ENCODE data around the gene RARRES1. TPM values are rescaled to one million over a fixed set of nuclear protein-coding genes. Genes with fewer than 3 reads are reported as not detected.

RARRES1 gene
- total RNA-seq, 1 experiment from 2014 or later: not detected

GRCh38 chr3:158755421-158755820 is 23.2 kb upstream of the RARRES1 start:
- Mint-ChIP-seq H3K27ac (ENCODE audit: low read depth, unreplicated experiment) (no peak overlapping the region), H3K36me3 (ENCODE audit: insufficient read depth, unreplicated experiment) (peaks cover 9% of the 10 kb centered on the region), H3K27me3 (ENCODE audit: insufficient read depth, unreplicated experiment) (no peaks in the 10 kb centered on the region), H3K4me3 (ENCODE audit: unreplicated experiment) (no peak overlapping the region), H3K4me1 (ENCODE audit: insufficient read depth, unreplicated experiment) (no peaks in the 10 kb centered on the region), H3K9me3 (ENCODE audit: unreplicated experiment) (no peaks in the 10 kb centered on the region)
- no peak for DNase-seq (ENCODE audit: unreplicated experiment)
- POLR2A ChIA-PET: no interaction called here
- TF ChIP-seq CTCF (IDR thresholded peaks at IDR 0.05; ENCODE audit: unreplicated experiment): no peak
- no TSS peak for BruUV-seq (replicated peaks)
- intact Hi-C loops (cut with micrococcal nuclease): no loop called here
- CTCF ChIA-PET: interaction anchor here (1.0 to 5.1 kb wide), 3 partner anchors 11 to 34 kb away, joined by 3 to 31 read pairs (median 4); no protein-coding TSS in a partner anchor

- no peaks in the 10 kb centered on the region for H3K9me3 Mint-ChIP-seq (ENCODE audit: unreplicated experiment)
- no peak for TF ChIP-seq CTCF (IDR thresholded peaks at IDR 0.05; ENCODE audit: unreplicated experiment)
- DNase-seq (ENCODE audit: unreplicated experiment): no peak
- no peaks in the 10 kb centered on the region for H3K27me3 Mint-ChIP-seq (ENCODE audit: insufficient read depth, unreplicated experiment)
- no peak overlapping the region for H3K27ac Mint-ChIP-seq (ENCODE audit: low read depth, unreplicated experiment)
- no peak overlapping the region for H3K4me3 Mint-ChIP-seq (ENCODE audit: unreplicated experiment)
- BruUV-seq (replicated peaks): no TSS peak
- H3K36me3 Mint-ChIP-seq (ENCODE audit: insufficient read depth, unreplicated experiment): peaks cover 9% of the 10 kb centered on the region
- CTCF ChIA-PET: interaction anchor here (5.1 kb wide), 1 partner anchor 26 kb away, joined by 31 read pairs; no protein-coding TSS in a partner anchor
- intact Hi-C loops (cut with micrococcal nuclease): no loop called here
- no peaks in the 10 kb centered on the region for H3K4me1 Mint-ChIP-seq (ENCODE audit: insufficient read depth, unreplicated experiment)
- POLR2A ChIA-PET: no interaction called here
Measured at GRCh38 chr3:158753854-158754253, 21.6 kb upstream of the RARRES1 start.

GRCh38 chr3:158751316-158751715 is 19.1 kb upstream of the RARRES1 start:
- H3K9me3 Mint-ChIP-seq (ENCODE audit: unreplicated experiment): no peaks in the 10 kb centered on the region
- H3K4me1 Mint-ChIP-seq (ENCODE audit: insufficient read depth, unreplicated experiment): peaks cover 6% of the 10 kb centered on the region
- no peak for DNase-seq (ENCODE audit: unreplicated experiment)
- no peak overlapping the region for H3K4me3 Mint-ChIP-seq (ENCODE audit: unreplicated experiment)
- BruUV-seq (replicated peaks): no TSS peak
- ChIA-PET CTCF (interaction anchor here (5.1 kb wide), 1 partner anchor 23 kb away, joined by 31 read pairs; no protein-coding TSS in a partner anchor), POLR2A (no interaction called here)
- H3K27me3 Mint-ChIP-seq (ENCODE audit: insufficient read depth, unreplicated experiment): no peaks in the 10 kb centered on the region
- H3K36me3 Mint-ChIP-seq (ENCODE audit: insufficient read depth, unreplicated experiment): peaks cover 9% of the 10 kb centered on the region
- no peak overlapping the region for H3K27ac Mint-ChIP-seq (ENCODE audit: low read depth, unreplicated experiment)
- intact Hi-C loops (cut with micrococcal nuclease): no loop called here
- TF ChIP-seq CTCF (IDR thresholded peaks at IDR 0.05; ENCODE audit: unreplicated experiment): no peak

- no peak overlapping the region for H3K27ac Mint-ChIP-seq (ENCODE audit: low read depth, unreplicated experiment)
- TF ChIP-seq CTCF (IDR thresholded peaks at IDR 0.05; ENCODE audit: unreplicated experiment): no peak
- CTCF ChIA-PET: interaction anchor here (0.7 to 1.0 kb wide), 2 partner anchors 22 to 42 kb away, joined by 3 to 9 read pairs; no protein-coding TSS in a partner anchor
- intact Hi-C loops (cut with micrococcal nuclease): no loop called here
- POLR2A ChIA-PET: no interaction called here
- peaks cover 9% of the 10 kb centered on the region for H3K36me3 Mint-ChIP-seq (ENCODE audit: insufficient read depth, unreplicated experiment)
- DNase-seq (ENCODE audit: unreplicated experiment): no peak
- H3K9me3 Mint-ChIP-seq (ENCODE audit: unreplicated experiment): no peaks in the 10 kb centered on the region
- H3K27me3 Mint-ChIP-seq (ENCODE audit: insufficient read depth, unreplicated experiment): no peaks in the 10 kb centered on the region
- BruUV-seq (replicated peaks): no TSS peak
- peaks cover 6% of the 10 kb centered on the region for H3K4me1 Mint-ChIP-seq (ENCODE audit: insufficient read depth, unreplicated experiment)
- H3K4me3 Mint-ChIP-seq (ENCODE audit: unreplicated experiment): no peak overlapping the region
Measured at GRCh38 chr3:158750016-158750415, 17.8 kb upstream of the RARRES1 start.

All from MCF 10A (cell line).